NCI-H1417 (cell line): ENCODE data around the gene CDK4.

Source experiments
- DNase-seq, 3 experiments: peaks; one replicate each; lab custom pipeline; 2025; lab: John Stamatoyannopoulos, UW

CDK4 gene

GRCh38 chr12:57739914-57740538 is 12.1 kb downstream of the CDK4 start:
- no peak for DNase-seq

DNA sequence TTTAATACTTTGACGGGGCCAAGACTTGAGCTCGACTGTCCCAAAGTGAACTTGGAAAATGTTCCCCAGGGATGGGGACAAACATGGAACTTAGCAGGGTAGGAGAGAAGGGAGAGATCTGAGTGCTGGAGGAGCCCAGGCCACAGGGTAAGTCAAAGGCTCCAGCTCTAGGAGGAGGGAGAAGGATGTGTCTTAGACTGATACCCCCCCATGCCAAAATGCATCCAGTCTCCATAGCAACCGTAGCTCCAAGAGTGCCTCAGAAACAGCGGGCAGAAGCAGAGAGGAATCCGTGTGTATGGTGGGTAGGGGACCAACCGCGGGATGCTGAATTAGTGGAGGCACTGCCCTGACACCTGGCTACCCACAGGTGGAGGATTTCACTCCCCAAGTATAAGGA is 12.7 kb downstream of the CDK4 start:
- DNase-seq: peak in 2 of 3 experiments; percentile 43 to 56

GRCh38 chr12:57738661-57739237 is 13.4 kb downstream of the CDK4 start, which contains the start of gene AGAP2:
Gene AGAP2 (minus strand): TSS chr12:57738742. CDS start chr12:57738246, 496 bp downstream.
- DNase-seq: peak; percentile 40 to 81 (median 77)

DNA sequence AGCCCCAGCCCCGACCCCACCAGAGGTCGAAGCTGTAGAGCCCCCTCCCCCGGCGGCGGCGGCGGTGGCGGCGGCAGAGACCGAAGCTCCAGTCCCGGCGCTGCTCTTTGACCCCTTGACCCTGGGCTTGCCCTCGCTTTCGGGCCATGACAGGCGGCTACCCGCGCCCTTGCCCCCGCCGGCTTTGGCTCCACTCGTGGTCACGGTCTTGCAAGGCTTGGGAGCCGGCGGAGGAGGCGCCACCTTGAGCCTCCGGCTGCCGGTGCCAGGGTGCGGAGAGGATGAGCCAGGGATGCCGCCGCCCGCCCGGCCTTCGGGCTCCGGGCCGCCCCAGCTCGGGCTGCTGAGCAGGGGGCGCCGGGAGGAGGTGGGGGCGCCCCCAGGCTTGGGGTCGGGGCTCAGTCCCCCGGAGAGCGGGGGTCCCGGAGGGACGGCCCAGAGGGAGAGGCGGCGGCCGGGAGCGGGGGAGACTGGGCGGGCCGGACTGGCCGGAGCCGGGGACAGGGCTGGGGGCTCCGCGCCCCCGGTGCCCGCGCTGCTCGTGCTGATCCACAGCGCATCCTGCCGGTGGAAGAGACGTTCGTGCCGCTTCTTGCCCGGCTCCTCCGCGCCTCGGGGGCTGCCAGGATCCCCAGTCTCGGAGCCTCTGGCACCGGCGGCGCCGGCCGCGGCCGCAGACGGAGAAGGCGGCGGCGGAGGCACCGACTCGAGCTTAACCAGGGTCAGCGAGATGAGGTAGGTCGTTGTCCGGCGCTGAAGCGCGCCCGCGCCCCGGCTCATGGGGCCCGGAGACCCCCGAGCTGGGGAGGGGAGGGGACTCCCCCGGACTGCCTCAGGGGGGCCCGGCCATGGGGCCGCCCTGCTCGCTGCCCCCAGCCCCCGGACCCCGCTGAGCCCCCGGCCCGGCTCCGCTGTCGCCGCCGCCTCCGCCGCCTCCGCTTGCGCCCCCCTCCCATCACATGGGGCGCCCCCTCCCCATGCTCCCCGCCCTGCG is 14.3 kb downstream of the CDK4 start:
- DNase-seq: peak; percentile 19 to 65 (median 61)

- DNase-seq: peak in 1 of 3 experiments; percentile 48
These were observed 15.2 kb downstream of the CDK4 start for GRCh38 chr12:57736741-57737466.

DNA sequence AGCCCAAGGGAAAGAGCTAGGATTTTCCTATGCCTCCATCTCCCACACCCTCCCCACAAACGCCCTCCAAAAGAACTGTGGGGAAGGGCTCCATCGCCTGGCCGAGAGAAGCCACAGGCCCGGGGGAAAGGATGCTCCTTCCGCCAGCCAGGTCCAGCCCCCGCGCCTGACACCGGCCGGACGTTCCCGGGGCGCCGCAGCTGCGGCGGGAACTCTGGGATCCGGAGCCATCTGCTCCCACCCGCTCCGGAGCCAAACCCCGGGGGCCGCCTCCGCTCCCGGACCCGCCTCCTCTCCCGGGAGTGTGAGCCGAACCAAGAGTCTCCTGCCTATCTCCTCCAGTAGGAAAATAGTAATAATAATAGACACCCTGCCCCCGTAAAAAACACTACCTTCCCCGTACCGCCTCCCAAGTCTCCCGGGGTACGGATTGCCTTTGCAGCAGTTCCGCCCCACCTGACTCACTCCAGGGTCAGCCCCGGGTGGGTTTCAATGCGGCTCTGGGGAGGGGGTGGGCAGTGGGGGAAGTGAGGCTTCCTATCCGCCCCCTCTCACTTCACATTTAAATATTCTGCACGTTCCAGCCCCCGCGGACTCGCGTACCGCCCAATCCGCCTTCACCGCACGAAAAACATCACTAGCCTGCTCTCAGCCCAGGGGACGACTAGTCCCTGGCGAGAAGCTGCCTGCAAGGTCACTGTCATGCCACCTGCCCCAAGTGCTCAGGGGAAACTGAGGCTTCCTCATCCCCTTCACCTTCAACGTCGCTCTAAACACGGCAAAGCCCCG is 16.0 kb downstream of the CDK4 start:
- peak in 2 of 3 experiments; percentile 69 to 77 for DNase-seq

DNA sequence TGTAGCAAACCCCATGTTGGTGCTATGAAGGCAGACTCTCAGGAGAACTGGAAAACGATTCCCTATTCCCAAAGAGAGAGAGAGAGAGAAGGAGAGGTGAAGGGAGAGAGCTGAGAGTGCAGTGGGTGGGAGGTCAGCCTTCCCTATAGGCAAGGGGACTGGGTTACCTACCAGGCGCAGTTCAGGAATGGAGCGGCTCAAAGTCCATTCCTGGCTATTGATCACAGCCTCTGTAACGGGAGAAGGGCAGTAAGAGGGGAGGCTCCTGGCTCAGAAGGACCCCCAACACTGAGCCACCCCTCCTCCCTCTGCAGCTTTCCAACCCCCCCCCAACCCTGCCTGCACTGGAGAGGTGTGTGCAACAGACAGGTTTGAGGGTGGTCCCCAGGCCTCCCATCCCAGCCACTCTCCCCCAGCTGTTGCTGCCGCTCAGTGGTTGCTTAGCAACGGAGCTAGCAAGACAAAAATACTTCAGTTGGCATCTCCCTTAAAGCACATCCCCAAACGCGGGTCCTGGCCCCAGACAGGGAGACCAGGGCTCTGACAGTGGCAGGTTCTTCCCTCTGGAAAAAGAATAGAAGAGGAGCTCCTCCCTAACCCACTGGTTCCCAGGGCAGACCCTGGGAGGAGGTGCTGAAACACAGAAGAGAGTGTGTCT is 16.8 kb downstream of the CDK4 start:
- DNase-seq: peak in 2 of 3 experiments; percentile 69 to 76

- no peak for DNase-seq
These were observed 17.5 kb downstream of the CDK4 start for GRCh38 chr12:57734591-57734990.

DNA sequence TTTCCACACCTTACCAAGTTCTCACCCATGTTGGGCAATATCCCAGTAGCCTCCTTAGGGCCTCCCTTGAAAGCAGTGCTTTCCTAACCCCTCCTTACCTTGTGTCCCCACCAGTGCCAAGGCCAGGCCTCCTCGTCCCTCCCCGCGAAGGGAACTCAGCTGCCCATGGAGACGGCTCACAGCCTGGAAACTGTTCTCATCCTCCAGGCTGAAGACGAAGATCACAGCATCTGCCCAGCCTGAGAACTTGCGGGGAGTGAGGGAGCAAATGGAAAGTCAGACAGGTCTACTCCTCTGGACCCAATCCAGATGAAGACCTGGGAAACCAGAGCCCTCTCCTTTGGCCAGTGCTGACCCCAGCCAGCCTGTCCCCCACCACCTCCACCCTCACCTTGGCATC is 18.2 kb downstream of the CDK4 start:
- DNase-seq: no peak

GRCh38 chr12:57732726-57733593 is 19.1 kb downstream of the CDK4 start:
- no peak for DNase-seq

DNA sequence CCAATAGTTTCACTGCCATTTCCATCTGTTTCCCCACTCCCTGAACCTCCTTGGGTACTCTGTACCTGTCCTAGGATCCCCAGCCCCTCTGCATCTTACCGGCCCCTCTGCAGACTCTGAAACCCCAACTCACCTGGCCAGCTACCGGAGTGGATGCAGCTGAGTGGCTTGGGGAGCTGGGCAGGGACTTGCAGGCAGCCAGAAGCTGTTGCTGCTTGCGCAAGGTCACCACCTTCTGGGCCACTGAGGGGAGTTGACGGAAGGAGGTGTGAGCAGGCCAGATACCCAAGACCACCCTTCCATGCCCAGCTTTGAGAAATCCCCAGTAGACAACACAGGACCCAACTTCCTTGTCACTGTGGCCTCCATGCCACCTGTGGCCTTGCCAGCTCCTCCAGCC is 19.8 kb downstream of the CDK4 start:
- no peak for DNase-seq

DNA sequence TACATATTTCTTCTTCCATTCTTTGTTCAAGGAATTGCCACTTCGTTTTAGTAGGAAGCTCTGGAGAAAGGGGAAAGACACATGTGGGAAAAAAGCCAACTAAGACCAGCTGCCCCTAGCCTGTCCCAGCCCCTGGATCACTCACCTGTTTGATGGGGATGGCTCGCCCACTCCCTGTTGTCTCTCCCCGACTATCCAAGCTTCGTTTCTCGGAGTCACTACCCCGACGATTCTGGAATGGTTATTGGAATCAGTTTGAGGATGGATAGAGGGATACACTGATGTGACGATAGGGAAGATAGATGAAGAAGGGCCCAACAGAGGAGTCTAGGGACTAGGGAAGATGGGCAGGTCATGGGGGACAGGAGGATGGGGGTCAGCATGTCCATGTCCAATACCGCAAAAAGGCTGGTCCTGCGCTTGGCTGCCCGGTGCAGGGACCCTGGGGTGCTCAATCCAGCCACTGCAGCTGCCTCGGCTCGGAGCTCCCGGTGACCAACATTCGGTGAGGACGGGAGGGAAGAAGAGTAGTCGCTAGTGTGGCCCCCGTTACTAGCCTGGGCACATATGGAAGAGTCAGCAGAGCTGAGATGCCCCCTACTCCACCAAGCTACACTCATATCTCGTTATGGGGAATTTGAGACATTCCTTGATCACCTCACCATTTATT is 20.6 kb downstream of the CDK4 start:
- DNase-seq: no peak

DNA sequence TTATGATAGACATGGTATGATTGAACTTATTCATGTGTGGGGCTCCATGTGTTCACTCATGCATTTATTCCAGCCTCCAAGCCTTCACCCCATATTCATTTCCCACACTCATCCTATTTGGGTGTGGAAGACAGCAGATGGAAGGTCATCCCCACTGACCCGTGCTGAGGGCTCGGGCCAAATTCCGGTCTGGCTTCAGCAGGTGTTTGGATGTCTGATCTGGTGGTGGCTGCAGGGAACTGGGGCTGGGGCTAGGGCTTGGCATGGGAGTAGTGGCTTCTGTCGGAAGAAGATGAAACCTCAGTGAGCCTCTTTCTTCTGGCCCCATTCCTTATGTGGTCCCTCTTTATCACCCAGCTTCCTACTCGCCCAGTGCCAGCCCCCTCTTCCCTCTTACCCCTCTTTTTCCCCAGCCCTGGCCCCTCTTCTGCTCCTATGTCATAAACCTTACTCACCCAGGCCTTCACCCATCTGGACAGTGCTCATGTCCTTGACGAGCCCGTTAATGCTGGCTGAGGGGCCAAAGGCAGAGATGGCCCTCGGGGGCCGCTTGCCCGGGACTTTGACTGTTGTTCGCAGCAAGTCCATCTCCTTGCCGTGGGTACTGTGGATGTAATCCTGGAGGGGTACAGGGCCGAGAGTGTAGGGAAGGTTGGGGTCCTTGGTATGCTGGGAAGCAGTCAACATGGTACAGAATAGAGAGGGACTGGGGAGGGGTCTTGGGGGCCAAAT is 21.6 kb downstream of the CDK4 start:
- no peak for DNase-seq

GRCh38 chr12:57729321-57729844 is 22.7 kb downstream of the CDK4 start:
- no peak for DNase-seq

- no peak for DNase-seq
These were observed 24.2 kb downstream of the CDK4 start for GRCh38 chr12:57727758-57728395.

- DNase-seq: peak in 1 of 3 experiments; percentile 68
These were observed 25.0 kb downstream of the CDK4 start for GRCh38 chr12:57726884-57727757.
